ENCODE measurements around the gene DYNLL2.
"Not testable (repeated sequence)": the region's sequence is repeated elsewhere in the genome, so short reads cannot be mapped to it uniquely, and the experiment has no call there.

Gene DYNLL2

DNA sequence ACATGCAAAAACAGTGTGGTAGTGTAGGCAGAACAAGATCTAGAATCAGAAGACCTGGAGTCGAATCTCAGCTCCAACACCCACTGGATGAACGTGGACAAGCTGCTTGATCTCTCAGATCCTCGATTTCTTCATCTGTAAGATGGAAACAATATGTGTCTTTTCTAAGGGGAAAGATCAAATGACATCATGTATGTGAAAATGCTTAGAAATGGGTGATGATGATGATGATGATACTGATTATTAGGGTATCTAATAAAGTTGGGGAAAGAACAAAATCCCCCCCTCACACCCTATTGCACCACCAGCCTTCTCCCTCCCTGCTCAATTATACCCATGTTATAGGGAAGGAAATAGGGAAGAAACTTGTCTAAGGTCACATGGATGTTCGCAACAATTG, 10.9 kb downstream of the DYNLL2 start:
- no peak overlapping the region for H3K4me3 ChIP-seq (ENCODE audit: low read depth, low read length)
- DNase-seq: no peak
- no peak for TF ChIP-seq CTCF (IDR thresholded peaks at IDR 0.05; ENCODE audit: low read depth, low read length)
- no peaks in the 10 kb centered on the region for H3K4me1 ChIP-seq
- H3K36me3 ChIP-seq: peaks cover 52% of the 10 kb centered on the region
- H3K27me3 ChIP-seq: no peaks in the 10 kb centered on the region
- H3K9me3 ChIP-seq: no peaks in the 10 kb centered on the region

GRCh38 chr17:58096892-58097291, 13.7 kb downstream of the DYNLL2 start:
- Histone ChIP-seq H3K9me3 (no peaks in the 10 kb centered on the region), H3K36me3 (peaks cover 26% of the 10 kb centered on the region), H3K4me1 (no peaks in the 10 kb centered on the region), H3K4me3 (ENCODE audit: low read depth, low read length) (no peak overlapping the region), H3K27me3 (no peaks in the 10 kb centered on the region)
- TF ChIP-seq CTCF (IDR thresholded peaks at IDR 0.05; ENCODE audit: low read depth, low read length): peak; percentile 45
- DNase-seq: no peak

- Histone ChIP-seq H3K4me3 (ENCODE audit: low read depth, low read length) (no peak overlapping the region), H3K36me3 (peaks cover 20% of the 10 kb centered on the region), H3K4me1 (no peaks in the 10 kb centered on the region), H3K9me3 (no peaks in the 10 kb centered on the region), H3K27me3 (no peaks in the 10 kb centered on the region)
- TF ChIP-seq CTCF (IDR thresholded peaks at IDR 0.05; ENCODE audit: low read depth, low read length): no peak
- no peak for DNase-seq
Observed at GRCh38 chr17:58097384-58098088, 14.3 kb downstream of the DYNLL2 start.

DNA sequence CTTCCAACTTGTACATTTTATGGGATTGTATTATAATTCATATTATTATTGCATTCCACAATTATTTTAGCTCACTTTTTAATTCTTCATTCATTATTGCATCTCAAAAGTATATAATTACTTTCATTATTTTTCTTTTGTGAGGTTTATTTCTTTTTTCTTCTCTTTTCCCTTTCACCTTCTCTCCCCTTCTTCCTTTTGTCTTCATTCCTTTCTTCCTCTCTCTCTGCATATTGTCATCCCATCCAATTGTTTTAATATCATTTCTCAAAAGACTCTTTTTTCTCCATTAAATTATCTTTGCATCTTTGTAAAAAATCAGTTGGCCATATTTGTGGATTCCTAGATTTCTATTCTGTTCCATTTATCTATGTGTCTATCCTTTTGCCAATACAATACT, 17.3 kb downstream of the DYNLL2 start:
- H3K36me3 ChIP-seq: no peaks in the 10 kb centered on the region
- H3K4me3 ChIP-seq (ENCODE audit: low read depth, low read length): no peak overlapping the region
- no peaks in the 10 kb centered on the region for H3K4me1 ChIP-seq
- H3K9me3 ChIP-seq: no peaks in the 10 kb centered on the region
- no peak for TF ChIP-seq CTCF (IDR thresholded peaks at IDR 0.05; ENCODE audit: low read depth, low read length)
- no peak for DNase-seq
- H3K27me3 ChIP-seq: no peaks in the 10 kb centered on the region

DNA sequence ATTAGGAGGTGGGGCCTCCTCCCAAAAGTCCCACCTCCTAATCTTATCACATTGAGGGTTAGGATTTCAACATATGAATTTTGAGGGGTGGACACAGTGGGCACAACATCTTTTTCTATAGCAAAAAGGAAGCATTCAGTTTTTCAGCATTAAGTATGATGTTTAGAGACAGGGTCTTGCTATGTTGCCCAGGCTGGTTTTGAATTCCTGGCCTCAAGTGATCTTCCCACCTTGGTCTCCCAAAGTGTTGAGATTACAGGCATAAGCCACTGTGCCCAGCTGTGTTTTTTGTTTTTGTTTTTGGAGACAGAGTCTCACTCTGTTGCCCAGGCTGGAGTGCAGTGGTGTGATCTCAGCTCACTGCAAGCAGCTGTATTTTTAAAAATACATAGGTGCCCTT, 18.7 kb downstream of the DYNLL2 start:
- H3K4me1 ChIP-seq; H3K27me3 ChIP-seq; H3K36me3 ChIP-seq; H3K4me3 ChIP-seq (ENCODE audit: low read depth, low read length); H3K9me3 ChIP-seq; DNase-seq: not testable (repeated sequence)

DNA sequence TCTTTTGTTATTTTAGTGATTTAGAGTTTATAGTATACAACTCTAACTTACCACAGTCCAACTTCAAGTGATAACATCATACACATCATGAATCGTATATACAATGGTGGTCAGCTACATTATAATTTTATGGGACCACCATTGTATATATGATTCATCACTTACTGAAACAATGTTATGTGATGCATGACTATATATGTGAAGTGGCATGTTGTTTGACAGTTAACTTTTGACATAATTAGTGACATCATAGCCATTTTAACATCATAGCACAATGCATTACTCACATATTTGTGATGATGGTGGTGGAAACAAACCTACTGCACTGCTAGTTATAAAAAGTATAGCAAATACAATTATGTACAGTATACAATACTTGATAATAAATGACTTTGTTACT, 21.9 kb downstream of the DYNLL2 start:
- Histone ChIP-seq H3K27me3 (no peaks in the 10 kb centered on the region), H3K36me3 (no peaks in the 10 kb centered on the region), H3K9me3 (no peaks in the 10 kb centered on the region), H3K4me3 (ENCODE audit: low read depth, low read length) (no peak overlapping the region), H3K4me1 (no peaks in the 10 kb centered on the region)
- no peak for DNase-seq
- no peak for TF ChIP-seq CTCF (IDR thresholded peaks at IDR 0.05; ENCODE audit: low read depth, low read length)
